ENCODE data around the gene THRB. TPM values are rescaled to one million over a fixed set of nuclear protein-coding genes. Genes with fewer than 3 reads are reported as not detected.

THRB gene
- total RNA-seq, 1 experiment from 2014 or later = 1.3 TPM

DNA sequence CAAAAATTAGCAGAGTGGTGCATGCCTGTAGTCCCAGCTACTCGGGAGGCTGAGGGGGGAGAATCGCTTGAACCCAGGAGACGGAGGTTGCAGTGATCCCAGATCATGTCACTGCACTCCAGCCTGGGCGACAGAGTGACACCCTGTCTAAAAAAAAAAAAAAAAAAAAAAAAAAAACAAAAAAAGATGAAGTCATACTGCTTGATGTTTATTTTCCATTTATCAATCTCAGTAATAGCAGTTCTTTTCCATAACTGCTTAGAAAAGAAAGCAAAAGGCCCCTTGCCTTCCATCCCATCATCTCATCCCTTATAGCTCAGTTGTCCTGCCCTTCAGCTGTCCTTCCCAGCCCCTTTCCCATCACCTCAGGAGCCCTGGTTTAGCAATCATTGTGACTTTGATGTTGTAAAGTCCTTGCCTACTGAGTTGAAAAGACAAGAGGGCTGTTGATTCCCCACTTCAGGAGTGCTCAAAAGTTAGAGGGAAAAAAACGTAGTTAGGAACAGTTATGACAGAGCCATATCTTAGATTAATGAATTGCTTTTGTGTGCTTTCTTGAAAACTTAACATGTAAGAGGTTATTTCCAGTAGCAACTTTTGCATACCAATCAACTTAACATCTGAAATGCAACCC lies 18.0 kb upstream of the THRB start:
- DNase-seq (ENCODE audit: low read depth) = no peak

GRCh38 chr3:24510030-24510648 lies 15.5 kb upstream of the THRB start:
- DNase-seq (ENCODE audit: low read depth) = peak; percentile 70

- peak; percentile 47 for DNase-seq (ENCODE audit: low read depth)
Observed at GRCh38 chr3:24508423-24508839, 13.8 kb upstream of the THRB start.

DNA sequence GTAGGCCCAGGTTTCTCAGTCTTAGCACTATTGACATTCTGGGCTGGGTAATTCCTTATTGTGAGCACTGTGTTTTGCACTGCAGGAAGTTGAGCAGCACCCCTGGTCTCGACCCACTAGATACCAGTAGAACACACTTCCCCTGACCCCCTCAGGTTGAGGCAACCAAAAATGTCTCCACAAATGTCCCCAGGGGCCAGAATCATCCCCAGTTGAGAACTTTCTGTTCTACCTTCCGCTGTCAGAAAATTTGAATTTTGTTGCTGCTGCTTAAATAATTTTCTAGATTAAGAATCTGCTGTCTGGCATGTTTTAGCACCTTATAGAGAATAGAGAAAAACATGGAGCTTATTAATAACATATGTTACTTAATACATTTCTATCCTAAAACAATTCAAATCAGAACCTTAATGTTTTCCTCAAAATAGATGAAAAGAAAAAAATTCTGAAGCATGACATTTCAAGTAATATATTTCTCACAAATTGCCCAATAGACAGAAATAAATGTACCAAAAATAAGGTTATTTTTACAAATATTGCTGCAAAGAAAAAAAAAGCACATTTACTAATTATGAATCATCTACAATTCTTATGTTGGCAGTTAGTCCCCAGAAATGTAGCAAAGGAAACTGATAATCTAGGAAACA lies 13.2 kb upstream of the THRB start:
- no peak for DNase-seq (ENCODE audit: low read depth)

- DNase-seq (ENCODE audit: low read depth) = no peak
Observed at GRCh38 chr3:24506966-24507775, 12.5 kb upstream of the THRB start.

- no peak for DNase-seq (ENCODE audit: low read depth)
Observed at GRCh38 chr3:24505691-24506550, 11.3 kb upstream of the THRB start.

GRCh38 chr3:24504772-24505171 lies 10.1 kb upstream of the THRB start:
- DNase-seq (ENCODE audit: low read depth) = no peak

DNA sequence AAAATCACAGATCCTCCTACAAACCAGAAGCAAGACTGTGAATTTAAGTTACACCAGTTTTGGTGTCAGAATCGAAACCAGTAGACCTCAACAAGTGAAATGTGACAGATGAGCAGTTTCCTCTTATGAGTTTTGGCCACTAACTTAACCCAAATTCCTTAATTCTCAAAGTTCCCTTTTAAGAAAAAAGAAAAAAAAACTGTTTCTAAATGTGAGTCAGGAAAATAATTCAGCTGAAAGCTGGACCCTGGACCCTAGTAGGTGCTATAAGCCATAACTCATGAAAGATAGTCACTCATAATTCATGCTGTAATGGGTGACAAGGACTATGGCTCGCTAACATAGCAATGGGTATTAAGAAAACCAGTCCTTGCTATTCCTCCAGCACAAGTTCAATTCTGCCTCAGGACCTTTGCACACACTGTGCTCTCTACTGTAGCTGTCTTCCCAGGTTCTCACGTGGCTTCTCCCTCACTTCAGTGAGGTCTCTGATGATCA lies 9.0 kb upstream of the THRB start:
- DNase-seq (ENCODE audit: low read depth) = no peak

DNA sequence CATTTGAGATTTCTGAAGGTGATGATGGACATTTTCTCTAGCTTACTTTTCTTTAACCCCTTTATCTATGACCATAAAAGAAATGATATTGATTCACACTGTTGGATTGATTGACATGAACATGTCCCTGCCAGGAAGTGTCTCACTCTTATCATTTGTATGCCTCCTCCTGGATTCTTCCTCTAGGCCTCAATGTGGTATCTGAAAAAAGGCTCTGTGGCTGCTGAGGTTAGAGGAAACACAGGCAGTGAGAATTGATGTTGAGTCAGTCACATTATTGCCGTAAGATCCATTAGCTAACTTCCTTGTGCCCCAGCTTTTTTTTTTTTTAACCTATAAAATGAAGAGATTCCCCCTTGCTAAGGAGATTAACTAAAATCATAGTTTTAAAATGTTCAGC lies 8.0 kb upstream of the THRB start:
- DNase-seq (ENCODE audit: low read depth) = peak; percentile 59

DNA sequence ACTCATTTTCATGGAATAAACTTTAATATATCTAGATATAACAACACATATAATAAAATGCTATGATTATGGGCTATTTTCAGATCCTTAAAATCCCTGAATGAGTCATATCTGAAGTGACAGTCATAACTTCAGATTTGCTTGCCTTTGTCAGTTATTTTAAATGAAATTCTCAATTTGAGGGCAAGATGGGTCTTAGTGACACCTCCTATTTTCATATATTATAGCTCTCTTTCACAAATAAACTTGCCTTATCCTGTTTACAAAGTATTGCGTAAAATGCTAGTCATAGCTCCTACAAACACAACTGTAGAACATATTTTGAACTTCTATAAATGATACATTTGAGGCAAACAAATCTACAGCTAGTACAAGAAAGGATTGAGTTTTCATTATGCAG lies 6.2 kb upstream of the THRB start:
- DNase-seq (ENCODE audit: low read depth) = no peak

- DNase-seq (ENCODE audit: low read depth) = no peak
Observed at GRCh38 chr3:24499991-24500390, 5.3 kb upstream of the THRB start.

DNA sequence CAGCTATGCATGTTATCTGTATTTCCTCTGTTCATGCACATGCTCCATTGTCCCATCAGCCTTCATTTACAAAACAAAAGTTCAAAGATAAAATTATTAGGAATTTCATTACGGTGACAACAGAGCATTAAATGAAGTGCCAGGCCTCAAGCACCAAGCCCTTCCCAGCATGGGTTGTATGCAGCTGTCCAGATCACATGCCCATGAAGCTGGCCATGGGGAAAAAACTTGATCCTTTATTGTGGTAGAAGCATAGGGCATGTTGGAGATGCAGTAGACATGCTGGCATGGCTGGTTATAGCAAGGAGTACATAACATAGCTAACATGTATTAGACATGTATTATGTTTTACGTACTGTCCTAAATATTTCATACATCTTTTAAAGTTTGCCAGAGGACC lies 4.1 kb upstream of the THRB start:
- DNase-seq (ENCODE audit: low read depth) = no peak

DNA sequence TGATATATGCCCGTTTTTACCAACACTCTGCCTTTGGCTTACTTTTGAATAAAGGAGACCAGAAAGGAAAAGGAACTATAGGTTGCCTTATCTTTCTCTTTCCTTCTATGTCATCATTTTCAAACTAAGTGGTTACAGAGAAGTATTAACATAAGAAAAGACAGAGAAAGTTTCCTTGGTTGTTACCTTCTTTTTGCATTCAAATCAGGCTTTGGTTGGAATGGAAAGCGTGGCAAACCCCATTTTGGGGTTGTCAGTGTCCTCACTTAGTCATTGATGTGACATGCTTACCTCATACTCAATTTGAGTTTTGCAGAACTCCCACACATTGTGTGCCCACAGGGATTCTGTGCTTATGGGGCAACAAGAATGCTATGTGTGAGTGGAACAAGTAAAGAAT lies 3.7 kb upstream of the THRB start:
- DNase-seq (ENCODE audit: low read depth) = no peak

GRCh38 chr3:24497942-24498341 lies 3.3 kb upstream of the THRB start:
- no peak for DNase-seq (ENCODE audit: low read depth)

DNA sequence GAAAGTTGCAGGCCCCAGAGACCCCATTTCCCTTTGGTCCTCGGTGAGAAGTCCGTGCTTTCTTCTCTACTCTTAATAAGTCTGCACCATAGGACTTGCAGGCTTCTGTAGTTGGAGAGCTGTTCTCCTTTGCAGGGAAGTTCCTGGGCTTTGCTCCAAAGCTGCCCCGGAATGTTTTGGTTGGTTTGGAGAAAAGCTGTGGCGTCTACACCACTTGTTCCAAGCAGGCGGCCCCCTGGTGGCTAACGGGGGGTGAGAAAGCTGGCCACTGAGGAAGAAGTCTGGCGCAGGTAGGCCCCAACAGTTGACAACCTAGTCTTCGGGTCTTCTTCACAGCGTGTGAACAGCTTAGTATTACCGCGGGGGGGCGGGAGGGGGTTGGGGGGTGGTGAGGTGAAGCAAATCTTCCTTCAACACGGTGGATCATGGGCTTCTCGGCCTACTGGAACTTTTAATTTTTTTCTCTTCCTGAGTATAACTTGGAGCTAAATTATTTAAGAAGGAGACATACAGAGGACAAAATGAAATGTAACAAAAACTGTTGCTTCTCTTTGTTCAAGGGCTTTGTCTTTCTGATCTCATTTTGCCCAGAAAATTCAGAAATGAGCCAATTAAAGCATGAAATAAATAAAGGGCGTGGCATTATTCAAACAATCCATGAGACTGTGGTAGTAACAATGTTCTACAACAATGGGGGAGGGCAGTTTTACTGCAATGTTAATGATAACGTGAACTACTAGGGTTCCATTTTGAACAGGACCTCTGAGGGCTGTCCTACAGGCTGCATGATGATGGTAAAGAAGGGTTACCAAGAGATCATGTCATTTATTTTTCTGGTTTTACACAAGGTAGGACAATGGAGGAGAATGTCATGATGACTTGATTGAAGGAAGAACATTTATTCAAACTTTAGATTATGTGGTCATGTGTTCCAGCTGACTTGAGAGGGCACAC lies 2.2 kb upstream of the THRB start:
- peak; percentile 77 for DNase-seq (ENCODE audit: low read depth)

GRCh38 chr3:24495326-24495994 lies 810 bp upstream of the THRB start:
- no peak for DNase-seq (ENCODE audit: low read depth)

DNA sequence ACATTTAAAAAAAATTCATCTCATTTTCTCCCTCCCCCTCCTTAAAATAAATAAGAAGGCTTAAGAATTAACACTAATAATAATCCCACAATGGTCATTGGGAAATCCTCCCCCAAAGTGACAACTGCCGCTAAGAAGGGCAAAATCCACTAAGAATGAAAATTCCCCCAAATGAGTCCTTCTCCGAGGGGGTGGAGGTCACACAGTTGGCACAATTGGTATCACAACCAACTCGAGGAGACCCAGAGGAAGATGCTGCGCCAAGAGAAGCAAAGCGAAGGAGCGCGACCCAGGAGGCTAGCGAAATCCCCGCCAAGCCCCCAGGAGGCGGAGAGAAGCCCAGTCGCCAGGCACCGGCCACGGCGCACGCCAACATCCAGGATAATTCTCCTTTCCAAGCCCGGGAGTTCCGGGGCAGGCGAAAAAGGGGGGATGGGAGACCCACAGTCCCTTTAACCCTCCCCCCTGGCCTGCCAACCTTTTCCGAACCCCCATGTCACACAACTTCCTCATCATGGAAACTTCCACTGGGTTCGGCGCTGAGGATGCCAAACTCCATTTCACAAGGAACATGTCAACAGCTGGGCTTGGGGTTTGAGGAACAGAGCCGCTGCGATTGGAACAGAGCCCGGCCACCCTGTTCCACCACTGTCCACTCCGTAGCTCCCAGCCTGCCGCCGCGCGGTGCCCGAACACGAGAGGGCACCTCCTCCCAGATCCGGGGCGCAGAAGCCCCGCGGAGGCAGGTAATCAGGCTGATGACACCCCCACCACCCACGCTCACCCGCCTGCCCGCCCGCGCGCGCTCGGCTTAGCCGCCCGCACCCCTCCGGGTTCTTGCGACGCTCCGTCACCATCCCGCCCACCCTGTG lies 668 bp downstream of the THRB start:
- peak; percentile 47 for DNase-seq (ENCODE audit: low read depth)

DNA sequence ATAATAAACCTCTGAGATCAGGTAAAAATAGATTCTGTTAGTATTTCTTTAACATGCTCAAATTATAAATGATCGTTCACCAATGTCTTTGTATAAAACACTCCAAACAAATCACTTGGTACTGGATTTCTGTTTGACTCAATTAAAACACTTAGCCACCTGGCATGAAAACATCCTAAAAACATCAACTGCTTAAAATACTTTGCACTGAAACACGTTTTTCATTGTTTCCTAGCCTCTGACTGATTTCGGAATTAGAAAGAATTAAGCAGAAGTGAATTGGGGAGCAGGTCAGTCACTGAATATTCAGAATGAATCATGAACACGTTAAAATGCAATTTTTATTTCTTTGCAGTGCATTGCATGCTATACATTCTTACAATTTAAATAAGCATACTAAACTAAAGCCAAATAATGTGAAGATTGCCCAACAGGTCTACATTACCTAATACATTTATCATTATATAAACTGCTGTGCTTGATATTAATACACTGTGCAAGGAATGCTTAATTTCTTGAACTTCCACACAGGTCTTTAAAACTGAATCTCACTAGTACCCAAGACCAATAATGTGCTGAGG lies 1.6 kb downstream of the THRB start:
- DNase-seq (ENCODE audit: low read depth) = no peak

Measured in M059J (cell line).